Renal cortical epithelial cell (primary cell): ENCODE results near the gene QPCT. TPM values are rescaled to one million over a fixed set of nuclear protein-coding genes. Genes with fewer than 3 reads are reported as not detected.

Experiments used
- DNase-seq: peaks from one replicate; pipeline ENCODE4 v3.0.0-alpha.2; 2011; ENCODE audit warnings: low read depth
- total RNA-seq: library from RNA; depleted of rRNA; stranded (reverse); fragments of >200 nt; gene quantifications from 2 replicates; pipeline ENCODE4 v1.2.3, GENCODE V29; 2014

The QPCT gene
- total RNA-seq, 1 donor from 2014 or later, result 83.0 TPM

DNA sequence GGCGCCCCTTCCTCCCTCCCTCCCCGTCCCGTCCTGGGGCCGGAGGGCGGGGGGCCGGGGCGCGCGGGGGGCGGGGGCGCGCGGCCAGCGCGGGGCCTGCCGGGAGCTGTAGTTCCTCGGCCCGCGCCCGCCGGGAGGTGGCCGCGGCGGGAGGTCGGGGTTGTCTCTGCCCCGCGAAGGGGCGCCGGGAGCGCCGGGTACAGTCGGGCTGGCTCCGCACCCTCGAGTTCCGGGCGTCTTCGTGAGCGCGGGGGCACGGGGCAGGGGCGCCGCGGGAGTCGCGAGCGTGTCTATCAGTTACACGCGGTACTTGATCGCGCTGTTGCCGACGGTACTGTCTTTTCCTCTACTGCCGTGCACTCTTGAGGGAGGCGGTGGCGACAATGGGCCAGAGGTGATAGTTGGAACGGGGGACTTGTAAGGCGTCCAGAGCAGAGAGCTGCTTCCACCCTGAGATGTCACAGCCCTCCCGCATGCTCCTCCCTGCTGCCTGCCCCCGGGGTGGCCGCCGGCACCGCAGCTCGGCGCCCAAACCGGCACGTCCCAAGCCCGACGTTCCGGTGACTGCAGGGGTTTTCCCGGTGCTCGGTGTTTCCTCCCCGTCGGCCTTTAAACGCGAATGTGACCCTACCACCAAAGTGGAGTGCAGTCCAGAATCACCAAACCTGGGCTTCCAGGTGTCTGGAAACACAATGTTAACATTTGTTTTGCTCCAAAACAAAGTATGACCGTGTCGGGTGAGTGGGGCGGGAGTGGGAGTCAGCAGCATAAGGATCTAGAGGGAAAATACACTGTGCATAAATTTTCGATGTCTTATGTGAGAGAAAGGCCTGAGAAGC lies 19.4 kb upstream of the QPCT start, which contains the start of gene PRKD3:
Gene PRKD3, minus strand, starts transcription at position 48 of the 839 bp plus-strand sequence. CDS start 8,309 bp downstream, outside the sequence.
- DNase-seq, result no peak

DNA sequence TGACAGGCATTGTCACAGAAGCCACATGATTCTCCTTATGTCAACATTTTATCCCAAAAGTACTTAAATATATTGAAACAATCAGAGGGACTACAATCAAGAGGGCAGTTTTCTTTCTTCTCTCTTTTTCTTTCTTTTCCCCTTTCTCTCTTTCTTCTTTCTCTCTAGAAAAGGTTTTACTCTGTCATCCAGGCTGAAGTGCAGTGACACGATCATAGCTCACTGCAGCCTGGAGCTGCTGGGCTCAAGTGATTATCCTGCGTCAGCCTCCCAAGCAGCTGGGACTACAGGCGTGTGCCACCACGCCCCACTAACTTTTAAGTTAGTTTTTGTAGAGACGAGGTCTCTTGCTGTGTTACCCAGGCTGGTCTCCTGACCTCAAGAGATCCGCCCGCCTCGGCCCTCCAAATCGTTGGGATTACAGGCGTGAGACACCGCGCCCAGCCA lies 18.8 kb upstream of the QPCT start:
- no peak for DNase-seq

GRCh38 chr2:37326285-37326684 lies 18.1 kb upstream of the QPCT start:
- peak; percentile 73 for DNase-seq

DNA sequence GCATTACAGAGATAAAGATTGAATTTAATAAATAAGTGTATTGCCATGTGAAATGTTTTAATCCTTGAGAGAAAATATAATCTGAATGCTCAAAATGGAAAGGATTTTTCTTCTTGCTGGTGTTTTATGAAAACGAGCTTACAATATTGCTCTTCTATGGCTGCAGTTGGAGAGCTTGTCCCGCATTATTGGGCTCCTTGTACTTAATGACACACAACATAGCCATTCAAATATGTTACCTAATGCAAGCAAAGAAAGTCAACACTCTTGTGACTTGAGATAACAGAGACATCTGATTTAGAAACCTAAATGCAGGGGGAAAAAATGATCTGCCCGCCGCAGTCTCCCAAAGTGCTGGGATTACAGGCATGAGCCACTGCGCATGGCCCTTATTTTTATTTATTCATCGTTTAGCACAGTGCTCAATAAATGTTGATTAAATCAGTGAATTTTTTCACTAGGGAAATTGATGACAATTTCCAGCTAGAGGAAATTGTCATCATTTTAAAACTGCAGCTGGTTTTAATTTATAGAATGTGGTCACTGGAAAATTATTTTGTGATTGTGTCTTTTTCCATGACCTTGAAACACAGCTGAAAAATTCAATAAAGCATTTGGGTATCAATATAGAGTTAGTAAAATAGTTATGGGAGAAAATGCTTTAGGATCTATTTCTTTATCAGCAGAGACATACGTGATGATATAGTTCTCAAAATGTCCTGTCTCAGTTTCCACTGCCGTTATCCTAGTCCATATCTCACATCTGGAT lies 17.4 kb upstream of the QPCT start:
- DNase-seq, result no peak

DNA sequence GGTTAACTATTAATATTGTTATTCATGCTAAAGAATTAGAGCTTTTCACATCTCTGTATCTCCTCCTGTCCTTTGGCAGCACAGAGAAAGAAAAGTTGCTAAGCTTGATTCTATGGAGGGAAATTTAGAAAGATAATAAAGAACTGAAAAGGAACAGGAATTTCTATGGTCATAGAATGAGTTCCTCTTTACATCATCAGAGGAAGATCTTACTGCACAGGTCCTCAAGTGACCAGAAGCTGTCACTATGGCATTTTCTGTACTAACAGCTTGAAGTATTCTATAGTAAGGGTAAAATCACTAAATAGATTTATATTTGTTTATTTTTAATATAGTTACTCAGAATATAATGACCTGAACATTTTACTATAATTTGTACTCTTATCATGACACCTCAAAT lies 13.7 kb upstream of the QPCT start:
- no peak for DNase-seq

DNA sequence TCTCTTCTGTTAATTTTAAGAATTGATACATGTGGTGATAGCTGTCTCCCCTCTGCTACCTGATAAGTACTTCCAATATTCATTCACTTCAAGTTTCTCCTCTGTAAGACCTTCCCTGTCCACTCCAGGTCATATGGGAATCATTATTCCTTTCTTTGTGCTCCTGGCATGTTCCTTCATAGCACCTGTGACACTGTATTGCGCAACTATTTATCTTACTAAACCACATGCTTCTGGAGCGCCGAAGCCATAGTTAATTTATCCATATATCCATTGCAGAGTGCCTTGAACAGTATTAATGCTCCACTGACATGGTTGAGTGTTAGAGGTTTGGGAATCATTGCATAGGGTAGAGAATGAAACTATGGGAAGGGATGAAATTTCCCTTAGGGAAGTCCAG lies 11.9 kb upstream of the QPCT start:
- no peak for DNase-seq

DNA sequence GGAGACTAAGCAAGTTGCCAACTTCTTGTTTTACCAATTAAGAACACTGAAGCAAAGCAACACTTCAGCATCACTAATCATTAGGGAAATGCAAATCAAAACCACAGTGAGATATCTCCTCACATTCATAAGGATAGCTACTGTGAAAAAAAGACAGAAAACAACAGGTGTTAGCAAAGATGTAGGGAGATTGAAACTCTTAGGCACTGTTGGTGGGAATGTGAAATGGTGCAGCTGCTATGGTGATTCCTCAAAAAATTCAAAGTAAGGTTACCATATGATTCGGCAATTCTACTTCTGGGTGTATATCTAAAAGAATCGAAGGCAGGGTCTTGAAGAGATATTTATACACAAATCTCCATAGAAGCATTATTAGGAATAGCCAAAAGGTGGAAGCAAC lies 11.2 kb upstream of the QPCT start:
- DNase-seq, result no peak

GRCh38 chr2:37335604-37336003 lies 8.8 kb upstream of the QPCT start:
- no peak for DNase-seq

DNA sequence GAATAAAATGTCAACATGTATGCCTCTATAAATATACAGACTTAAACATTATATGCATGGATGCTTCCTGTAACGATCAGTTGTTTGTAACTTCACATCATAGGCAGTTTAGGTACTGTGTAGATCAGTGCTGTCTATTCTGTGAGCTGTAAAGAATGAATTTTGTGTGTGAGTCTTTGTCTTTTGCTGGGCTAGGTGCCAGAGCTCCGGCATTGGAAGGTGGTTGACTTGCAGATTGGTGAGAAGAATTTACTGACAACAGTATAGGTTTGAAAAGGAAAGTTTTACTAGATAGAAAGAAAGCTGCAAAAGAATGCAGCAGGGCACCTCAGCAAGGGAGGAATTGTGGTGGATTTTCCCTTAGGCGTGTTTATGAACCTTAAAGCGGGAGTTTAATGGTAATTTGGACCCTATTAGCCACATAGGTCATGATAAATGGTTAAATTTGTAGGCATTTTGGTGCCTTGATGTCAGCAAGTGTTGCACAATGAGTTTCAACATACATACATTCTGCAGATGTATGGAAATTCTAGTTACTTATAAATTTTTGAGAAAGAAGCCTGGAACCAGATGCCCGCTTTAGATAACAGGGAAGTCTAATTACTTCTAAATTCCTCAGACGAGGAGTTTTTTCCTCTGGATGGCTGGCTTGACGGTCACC lies 6.7 kb upstream of the QPCT start:
- DNase-seq, result no peak

GRCh38 chr2:37338933-37339332 lies 5.5 kb upstream of the QPCT start:
- DNase-seq, result no peak

DNA sequence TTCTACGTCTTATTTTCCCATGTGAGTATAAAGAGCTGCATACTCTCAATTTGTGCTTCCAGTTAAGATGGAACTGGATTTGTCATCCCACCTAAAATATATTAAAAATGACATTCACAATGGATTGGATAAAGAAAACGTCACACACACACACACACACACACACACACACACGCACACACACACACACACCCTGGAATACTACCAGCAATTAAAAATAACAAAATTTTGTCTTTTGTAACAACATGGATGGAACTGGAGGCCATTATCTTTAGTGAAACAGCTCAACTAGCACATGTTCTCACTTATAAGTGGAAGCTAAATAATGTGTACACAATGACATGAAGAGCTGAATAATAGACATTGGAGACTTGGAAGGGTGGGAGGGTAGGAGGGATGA lies 3.8 kb upstream of the QPCT start:
- no peak for DNase-seq

GRCh38 chr2:37342591-37343220 lies 1.7 kb upstream of the QPCT start:
- no peak for DNase-seq

DNA sequence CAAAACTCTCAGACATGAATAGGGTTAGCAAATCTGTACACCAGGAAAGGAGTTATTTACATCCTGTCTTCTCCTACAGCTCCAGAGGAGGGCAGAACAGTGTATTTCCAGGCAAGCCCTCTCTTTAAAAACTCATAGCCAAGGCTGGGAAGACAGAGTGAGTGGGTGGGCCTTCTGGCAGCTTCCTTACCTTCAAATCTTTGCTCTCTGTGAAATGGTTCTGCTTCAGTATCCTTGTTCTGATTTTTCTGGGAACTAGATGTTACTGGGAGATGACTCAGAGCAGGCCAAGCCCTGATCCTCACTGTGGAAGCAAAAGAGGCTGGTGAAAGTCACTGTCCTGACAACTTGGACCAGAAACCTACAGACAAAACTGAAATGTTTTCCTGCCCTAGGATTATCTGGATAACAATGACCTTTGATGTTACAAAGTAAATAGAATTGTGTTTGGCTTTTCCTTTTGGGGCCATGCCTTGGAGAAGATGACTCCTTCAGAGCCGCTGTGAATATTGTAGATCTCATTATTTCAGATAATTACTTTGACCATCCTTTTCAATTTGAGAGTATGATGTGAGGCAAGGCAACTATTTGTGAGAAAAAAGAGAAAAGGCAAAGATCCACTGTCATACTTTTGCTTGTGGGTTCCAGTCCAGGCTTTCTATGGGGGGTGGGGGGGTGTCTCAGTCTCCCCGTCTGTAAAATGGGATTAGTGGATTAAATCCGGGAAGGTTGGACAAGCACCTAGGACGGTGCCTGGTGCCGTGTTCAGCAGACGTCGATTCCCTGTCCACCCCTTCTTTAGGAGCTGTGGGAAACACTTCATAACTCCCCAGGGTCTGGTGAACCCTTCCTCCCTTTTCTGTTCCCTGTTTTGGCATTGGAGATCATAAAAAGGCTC lies 644 bp upstream of the QPCT start:
- peak; percentile 87 for DNase-seq

DNA sequence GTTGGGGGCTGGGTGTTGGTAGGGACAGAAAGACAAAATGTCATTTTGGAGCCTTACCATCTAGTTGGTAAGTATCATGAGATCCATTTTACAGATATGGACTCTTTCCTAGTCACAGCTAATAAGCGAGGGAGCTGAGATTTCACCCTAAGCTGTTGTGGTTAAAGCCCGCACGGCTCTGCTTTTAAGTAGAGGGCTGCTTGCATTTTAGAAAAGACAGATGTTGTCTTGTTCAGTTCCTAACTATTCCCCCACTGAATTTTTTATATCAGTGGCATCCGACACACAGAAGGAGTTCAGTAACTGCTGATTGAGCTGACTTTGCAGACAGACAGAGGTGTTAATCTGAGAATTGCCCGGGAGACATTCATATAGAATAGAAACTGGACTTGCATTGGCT lies 3.7 kb downstream of the QPCT start:
- DNase-seq, result no peak

GRCh38 chr2:37349231-37349860 lies 4.9 kb downstream of the QPCT start:
- peak; percentile 55 for DNase-seq

- DNase-seq, result peak; percentile 96
These were observed 5.6 kb downstream of the QPCT start for GRCh38 chr2:37350034-37350433.

- DNase-seq, result no peak
These were observed 10.1 kb downstream of the QPCT start for GRCh38 chr2:37354531-37354930.

DNA sequence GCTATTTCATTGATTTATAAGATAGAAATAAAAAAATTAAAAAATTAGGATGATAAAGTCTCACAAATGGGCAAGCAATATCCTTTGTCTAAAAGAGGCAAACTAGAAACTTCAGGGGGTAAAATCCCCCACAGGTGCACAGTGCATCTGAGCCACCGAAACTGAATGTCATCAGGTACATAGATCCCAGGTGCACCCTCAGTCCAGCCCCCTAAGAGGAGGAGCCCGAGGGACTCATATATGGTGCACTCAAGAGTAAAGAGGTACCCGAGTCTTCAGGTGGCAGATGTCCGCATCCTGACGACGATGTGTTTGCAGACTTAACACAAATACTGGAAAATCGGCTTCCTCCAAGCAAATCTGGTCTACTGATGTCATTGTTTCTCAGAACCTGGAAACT lies 11.3 kb downstream of the QPCT start:
- DNase-seq, result no peak

- DNase-seq, result no peak
These were observed 11.9 kb downstream of the QPCT start for GRCh38 chr2:37356299-37356698.

DNA sequence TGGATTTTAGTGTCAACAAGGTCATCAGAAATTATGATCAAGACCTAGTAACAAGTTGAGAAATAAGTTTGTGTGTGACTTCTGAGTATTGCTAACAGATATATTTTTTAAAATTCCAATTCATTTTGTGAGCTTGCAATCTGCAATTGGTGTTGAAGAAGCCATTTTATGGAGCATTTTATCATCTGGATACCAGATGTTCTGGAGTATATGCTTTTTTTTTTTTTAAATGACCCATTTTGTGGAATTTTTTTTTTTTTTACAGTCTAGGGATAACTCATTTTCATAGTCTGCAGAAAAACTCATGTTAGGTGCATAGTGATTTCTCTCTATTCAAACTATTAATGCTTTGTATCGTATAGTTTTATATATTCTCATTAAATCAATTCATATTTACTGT lies 12.6 kb downstream of the QPCT start:
- DNase-seq, result no peak
